HCT116 (cell line): Measurements from ENCODE around the gene GALNT15. TPM values are rescaled to one million over a fixed set of nuclear protein-coding genes. Genes with fewer than 3 reads are reported as not detected.

Source experiments
- ATAC-seq: fragments of 200-7000 bp; cut with Tn5 transposase; 2 replicates; pipeline ENCODE4 v1.9.1; 2020; ENCODE audit warnings: mild to moderate bottlenecking, moderate library complexity
- BruUV-seq: library from RNA; stranded (reverse); fragments of 400-500 nt; replicated peaks from 2 replicates; lab custom pipeline; 2021; lab: Mats Ljungman, UMichigan
- CTCF ChIA-PET: fragments of 300-600 bp; sonication (Branson Sonifier 250); formaldehyde crosslinking; loops from one replicate; lab custom pipeline; 2021; ENCODE audit warnings: antibody characterized with exemption; lab: Charles Lee
- POLR2A ChIA-PET: fragments of 300-600, 350-600 bp; sonication (Branson Sonifier 250); formaldehyde crosslinking; loops from one replicate; lab custom pipeline; 2021; ENCODE audit warnings: antibody characterized with exemption; lab: Charles Lee
- RAD21 ChIA-PET, 2 experiments: fragments of 300-600 bp; sonication (Branson Sonifier 250); formaldehyde crosslinking; loops; one replicate each; lab custom pipeline; 2023; ENCODE audit warnings: low total read pairs in 2 of 2; ENCODE audit not compliant: uncharacterized antibody in 2 of 2, unreplicated experiment in 2 of 2, low non-redundant PET in 1 of 2; lab: Charles Lee
- DNase-seq: peaks from one replicate; pipeline ENCODE4 v3.0.0-alpha.2; 2010; ENCODE audit warnings: low read depth, low spot score
- H2AFZ ChIP-seq: fragments of 200-600 bp; shearing (Covaris generic), sonication (generic); 2 replicates; pipeline ENCODE4 v1.6.1; 2017; ENCODE audit warnings: low read depth, mixed run types, mixed read lengths, antibody characterized with exemption, low read length; ENCODE audit not compliant: poor library complexity, severe bottlenecking
- H3K27ac ChIP-seq: 2 replicates; pipeline ENCODE4 v1.5.1; 2012; ENCODE audit warnings: low read depth, low read length
- H3K27me3 ChIP-seq: fragments of 200-600 bp; sonication (generic); 2 replicates; pipeline ENCODE4 v1.6.1; 2016; ENCODE audit warnings: mixed run types, low read length, mixed read lengths; ENCODE audit not compliant: insufficient read depth
- H3K36me3 ChIP-seq, 2 experiments: fragments of 200-500 bp in 1 of 2; fragments of 200-600 bp in 1 of 2; sonication (Bioruptor generic) in 1 of 2; sonication (generic) in 1 of 2; 2 replicates each; pipeline versions ENCODE4 v1.5.1 to v1.6.1; 2014 to 2016; ENCODE audit warnings: low read length in 2 of 2, inconsistent platforms in 1 of 2, mixed read lengths in 1 of 2, mixed run types in 1 of 2; ENCODE audit not compliant: insufficient read depth in 2 of 2, control insufficient read depth in 1 of 2
- H3K4me1 ChIP-seq, 2 experiments: fragments of 200-600 bp in 1 of 2; sonication (generic) in 1 of 2; 2 replicates each; pipeline versions ENCODE4 v1.5.1 to v1.6.1; 2012 to 2017; ENCODE audit warnings: low read length in 2 of 2, inconsistent platforms in 1 of 2, mild to moderate bottlenecking in 1 of 2, mixed read lengths in 1 of 2, mixed run types in 1 of 2, moderate library complexity in 1 of 2; ENCODE audit not compliant: insufficient read depth in 2 of 2, control insufficient read depth in 1 of 2
- H3K4me2 ChIP-seq: fragments of 200-600 bp; sonication (generic); 2 replicates; pipeline ENCODE4 v1.6.1; 2017; ENCODE audit warnings: mixed run types, low read length, mixed read lengths
- H3K4me3 ChIP-seq, 2 experiments: fragments of 200-600 bp in 1 of 2; sonication (generic) in 1 of 2; replicated peaks in 1 of 2; 2 replicates each; pipeline ENCODE4 v1.5.1; 2011 to 2016; ENCODE audit warnings: low read length in 2 of 2, control low read depth in 1 of 2, low read depth in 1 of 2, mild to moderate bottlenecking in 1 of 2, mixed read lengths in 1 of 2, mixed run types in 1 of 2
- H3K79me2 ChIP-seq: fragments of 200-600 bp; sonication (generic); 2 replicates; pipeline ENCODE4 v1.6.1; 2017; ENCODE audit warnings: mild to moderate bottlenecking, mixed run types, low read length, moderate library complexity, mixed read lengths; ENCODE audit not compliant: insufficient read depth
- H3K9ac ChIP-seq: fragments of 200-600 bp; sonication (generic); 2 replicates; pipeline ENCODE4 v1.6.1; 2016; ENCODE audit warnings: low read length, mixed read lengths
- H3K9me2 ChIP-seq: fragments of 200-600 bp; sonication (generic), shearing (Covaris generic); 2 replicates; pipeline ENCODE4 v1.6.1; 2017; ENCODE audit warnings: mixed run types, mild to moderate bottlenecking, moderate library complexity; ENCODE audit not compliant: insufficient read depth
- H3K9me3 ChIP-seq, 2 experiments: fragments of 200-500 bp in 1 of 2; fragments of 200-600 bp in 1 of 2; sonication (Bioruptor generic) in 1 of 2; sonication (generic) in 1 of 2; 2 replicates each; pipeline ENCODE4 v1.6.1; 2014 to 2017; ENCODE audit warnings: low read length in 2 of 2, mixed read lengths in 2 of 2, inconsistent platforms in 1 of 2, low read depth in 1 of 2, mild to moderate bottlenecking in 1 of 2, mixed run types in 1 of 2, moderate library complexity in 1 of 2; ENCODE audit not compliant: control insufficient read depth in 1 of 2, insufficient read depth in 1 of 2
- H4K20me1 ChIP-seq: fragments of 200-600 bp; sonication (generic), shearing (Covaris generic); 2 replicates; pipeline ENCODE4 v1.6.1; 2017; ENCODE audit warnings: mixed run types, mild to moderate bottlenecking, moderate library complexity; ENCODE audit not compliant: insufficient read depth
- ATF3 ChIP-seq: IDR thresholded peaks from 2 replicates; pipeline ENCODE4 v1.6.1; 2012
- CTCF ChIP-seq, 3 experiments: fragments of 200-600 bp in 1 of 3; sonication (generic) in 1 of 3; IDR thresholded peaks in 2 of 3; conservative IDR thresholded peaks in 1 of 3; 2 replicates each; pipeline ENCODE4 v1.5.1; 2012 to 2017; ENCODE audit warnings: low read depth in 2 of 3, low read length in 2 of 3, antibody characterized with exemption in 1 of 3, borderline replicate concordance in 1 of 3, control low read depth in 1 of 3, mild to moderate bottlenecking in 1 of 3, mixed read lengths in 1 of 3, mixed run types in 1 of 3, moderate library complexity in 1 of 3; ENCODE audit not compliant: insufficient read depth in 1 of 3
- EGR1 ChIP-seq: IDR thresholded peaks from 2 replicates; pipeline ENCODE4 v1.6.1; 2012; ENCODE audit warnings: low read depth
- ELF1 ChIP-seq: IDR thresholded peaks from 2 replicates; pipeline ENCODE4 v1.6.1; 2012; ENCODE audit warnings: low read depth, borderline replicate concordance
- EZH2phosphoT487 ChIP-seq: fragments of 200-600 bp; IDR thresholded peaks from 2 replicates; pipeline ENCODE4 v1.6.1; 2018; ENCODE audit warnings: antibody characterized with exemption, borderline replicate concordance
- JUND ChIP-seq: IDR thresholded peaks from 2 replicates; pipeline ENCODE4 v1.6.1; 2012
- MAX ChIP-seq: IDR thresholded peaks from 2 replicates; pipeline ENCODE4 v1.6.1; 2012
- POLR2A ChIP-seq: IDR thresholded peaks from 2 replicates; pipeline ENCODE4 v1.7.0; 2011; ENCODE audit warnings: borderline replicate concordance; ENCODE audit not compliant: insufficient read depth, insufficient read length; ENCODE audit errors: extremely low read depth
- RAD21 ChIP-seq: IDR thresholded peaks from 2 replicates; pipeline ENCODE4 v1.6.1; 2012; ENCODE audit warnings: low read depth, mild to moderate bottlenecking
- SIN3A ChIP-seq: IDR thresholded peaks from 2 replicates; pipeline ENCODE4 v1.6.1; 2012; ENCODE audit warnings: low read depth
- SP1 ChIP-seq: IDR thresholded peaks from 2 replicates; pipeline ENCODE4 v1.6.1; 2012; ENCODE audit warnings: low read depth
- SRF ChIP-seq: IDR thresholded peaks from 2 replicates; pipeline ENCODE4 v1.6.1; 2012; ENCODE audit warnings: low read depth
- TCF7L2 ChIP-seq: IDR thresholded peaks from 2 replicates; pipeline ENCODE4 v1.7.0; 2011; ENCODE audit warnings: borderline replicate concordance, inconsistent platforms; ENCODE audit not compliant: insufficient read depth, insufficient read length; ENCODE audit errors: extremely low read depth
- YY1 ChIP-seq: IDR thresholded peaks from 2 replicates; pipeline ENCODE4 v1.6.1; 2011; ENCODE audit warnings: low read length, low read depth, moderate library complexity, mild to moderate bottlenecking; ENCODE audit not compliant: insufficient replicate concordance; ENCODE audit errors: extremely low read depth
- ZFX ChIP-seq: fragments of 450-650 bp; IDR thresholded peaks from 2 replicates; pipeline ENCODE4 v1.6.1; 2017
- ZNF274 ChIP-seq: fragments of 200-500 bp; sonication (Bioruptor generic); IDR thresholded peaks from 2 replicates; pipeline ENCODE4 v1.6.1; 2014; ENCODE audit warnings: mild to moderate bottlenecking, low read depth, low read length, inconsistent platforms
- intact Hi-C: fragments of 100-400 bp; cut with micrococcal nuclease; formaldehyde crosslinking; loops from 2 replicates; pipeline ENCODE4 v1.10.0; 2022
- total RNA-seq: library from RNA; stranded (reverse); gene quantifications from one replicate; pipeline ENCODE4 v1.2.1, GENCODE V29; 2021; ENCODE audit not compliant: unreplicated experiment

The GALNT15 gene
- total RNA-seq, 1 experiment from 2014 or later = 0.05 TPM

- Histone ChIP-seq H3K9ac (no peak overlapping the region), H3K36me3 (no peaks in the 10 kb centered on the region), H3K9me2 (no peaks in the 10 kb centered on the region), H3K9me3 (no peaks in the 10 kb centered on the region), H3K27ac (no peak overlapping the region), H3K4me2 (no peak overlapping the region), H4K20me1 (no peaks in the 10 kb centered on the region), H3K4me1 (peaks cover 0 to 9% of the 10 kb centered on the region in 2 experiments; a peak in 1 of 4 replicates), H3K27me3 (no peaks in the 10 kb centered on the region), H2AFZ (no peak overlapping the region), H3K4me3 (no peak overlapping the region), H3K79me2 (no peaks in the 10 kb centered on the region)
- ChIA-PET CTCF (no interaction called here), POLR2A (no interaction called here), RAD21 (no interaction called here)
- TF ChIP-seq SRF (no peak), POLR2A (no peak), EGR1 (no peak), ZFX (no peak), RAD21 (no peak), SIN3A (no peak), MAX (no peak)
- DNase-seq (no peak), ATAC-seq (no peak)
- no TSS peak for BruUV-seq
- intact Hi-C loops = loop anchor here (10.0 kb wide), 1 partner anchor 977 kb away; the partner anchor contains the start of gene CAPN7
Measured at GRCh38 chr3:16182183-16182582, 7.7 kb downstream of the GALNT15 start.

GRCh38 chr3:16182612-16183011 lies 8.1 kb downstream of the GALNT15 start:
- ChIA-PET RAD21 (no interaction called here), CTCF (no interaction called here), POLR2A (no interaction called here)
- Histone ChIP-seq H3K79me2 (no peaks in the 10 kb centered on the region), H3K9ac (no peak overlapping the region), H2AFZ (no peak overlapping the region), H3K4me3 (no peak overlapping the region), H3K9me3 (no peaks in the 10 kb centered on the region), H3K4me1 (peaks cover 0 to 9% of the 10 kb centered on the region in 2 experiments; a peak in 1 of 4 replicates), H3K27ac (no peak overlapping the region), H3K4me2 (no peak overlapping the region), H3K9me2 (no peaks in the 10 kb centered on the region), H4K20me1 (no peaks in the 10 kb centered on the region), H3K27me3 (no peaks in the 10 kb centered on the region), H3K36me3 (no peaks in the 10 kb centered on the region)
- TF ChIP-seq SP1 (no peak), ELF1 (no peak), YY1 (no peak), ATF3 (no peak), SIN3A (no peak), POLR2A (no peak), EZH2phosphoT487 (no peak), ZNF274 (no peak), TCF7L2 (no peak), EGR1 (no peak), ZFX (no peak), CTCF (IDR thresholded peaks at IDR 0.05 in 2 of 3, conservative IDR thresholded peaks at IDR 0.05 in 1 of 3; ENCODE audit: borderline replicate concordance in 1 of 3, insufficient read depth in 1 of 3, low read depth in 2 of 3, low read length in 2 of 3) (no peak), RAD21 (no peak), JUND (no peak)
- intact Hi-C loops = loop anchor here (10.0 kb wide), 1 partner anchor 978 kb away; the partner anchor contains the start of gene CAPN7
- ATAC-seq (no peak), DNase-seq (no peak)
- BruUV-seq = no TSS peak
